HEK293 (cell line): ENCODE measurements around the gene FAM171A1.

ENCODE experiments used
- CTCF ChIA-PET: fragments of 350-600 bp; formaldehyde crosslinking; extraction: SDS; loops from one replicate; lab custom pipeline; 2021; ENCODE audit warnings: antibody characterized with exemption; lab: Yijun Ruan, JAX
- POLR2A ChIA-PET: fragments of 300-600 bp; formaldehyde crosslinking; extraction: SDS; loops from one replicate; lab custom pipeline; 2020; ENCODE audit warnings: antibody characterized with exemption, inconsistent platforms; lab: Yijun Ruan, JAX
- H3K27ac ChIP-seq: fragments of 200-500 bp; sonication (Bioruptor generic); 2 replicates; pipeline ENCODE4 v1.5.1; 2014; ENCODE audit warnings: low read depth, low read length, control low read depth, inconsistent platforms; ENCODE audit errors: extremely low read depth
- H3K36me3 ChIP-seq, 2 experiments: fragments of 200-500 bp in 1 of 2; sonication (Bioruptor generic) in 1 of 2; 1 replicate in 1 of 2; 2 replicates in 1 of 2; pipeline ENCODE4 v1.5.1; 2014 to 2017; ENCODE audit warnings: inconsistent platforms in 2 of 2, low read length in 2 of 2; ENCODE audit not compliant: control insufficient read depth in 2 of 2, insufficient read depth in 1 of 2
- H3K4me1 ChIP-seq: fragments of 200-500 bp; sonication (Bioruptor generic); 2 replicates; pipeline ENCODE4 v1.5.1; 2014; ENCODE audit warnings: mild to moderate bottlenecking, low read length, inconsistent platforms; ENCODE audit not compliant: control insufficient read depth, insufficient read depth
- H3K4me3 ChIP-seq: 2 replicates; pipeline ENCODE4 v1.5.1; 2011; ENCODE audit warnings: low read depth, mild to moderate bottlenecking, control low read depth, low read length, moderate library complexity
- H3K9me3 ChIP-seq: fragments of 200-500 bp; sonication (Bioruptor generic); 2 replicates; pipeline ENCODE4 v1.5.1; 2014; ENCODE audit warnings: low read depth, low read length, inconsistent platforms; ENCODE audit not compliant: control insufficient read depth, insufficient read depth
- EGR2 ChIP-seq: fragments of 450-650 bp; formaldehyde crosslinking; IDR thresholded peaks from 2 replicates; pipeline ENCODE4 v1.5.1; 2016; ENCODE audit warnings: low read depth, missing biosample characterization, missing genetic modification characterization
- KLF1 ChIP-seq: fragments of 450-650 bp; formaldehyde crosslinking; IDR thresholded peaks from 2 replicates; pipeline ENCODE4 v1.5.1; 2016; ENCODE audit warnings: missing biosample characterization, missing genetic modification characterization
- KLF9 ChIP-seq: fragments of 450-650 bp; formaldehyde crosslinking; IDR thresholded peaks from 2 replicates; pipeline ENCODE4 v1.5.1; 2016; ENCODE audit warnings: missing biosample characterization, missing genetic modification characterization, low read depth
- SCRT1 ChIP-seq: fragments of 450-650 bp; formaldehyde crosslinking; IDR thresholded peaks from 2 replicates; pipeline ENCODE4 v1.5.1; 2016; ENCODE audit warnings: missing biosample characterization, missing genetic modification characterization, borderline replicate concordance
- SETDB1 ChIP-seq: IDR thresholded peaks from one replicate; pipeline ENCODE4 v1.6.1; 2017; ENCODE audit warnings: mild to moderate bottlenecking, low read length, moderate library complexity, mixed read lengths; ENCODE audit not compliant: insufficient read length
- YY2 ChIP-seq: fragments of 450-650 bp; formaldehyde crosslinking; IDR thresholded peaks from 2 replicates; pipeline ENCODE4 v1.5.1; 2016; ENCODE audit warnings: missing biosample characterization, missing genetic modification characterization
- ZBTB1 ChIP-seq: fragments of 450-650 bp; formaldehyde crosslinking; IDR thresholded peaks from 2 replicates; pipeline ENCODE4 v1.5.1; 2016; ENCODE audit warnings: missing biosample characterization, missing genetic modification characterization
- ZBTB7A ChIP-seq: fragments of 450-650 bp; formaldehyde crosslinking; IDR thresholded peaks from 2 replicates; pipeline ENCODE4 v1.5.1; 2016; ENCODE audit warnings: low read depth, missing biosample characterization, missing genetic modification characterization
- ZFHX2 ChIP-seq: fragments of 450-650 bp; formaldehyde crosslinking; conservative IDR thresholded peaks from 2 replicates; pipeline ENCODE4 v1.5.1; 2016; ENCODE audit warnings: missing biosample characterization, missing genetic modification characterization
- ZFP37 ChIP-seq: fragments of 450-650 bp; formaldehyde crosslinking; IDR thresholded peaks from 2 replicates; pipeline ENCODE4 v1.5.1; 2016; ENCODE audit warnings: missing biosample characterization, missing genetic modification characterization
- ZIC2 ChIP-seq: fragments of 450-650 bp; formaldehyde crosslinking; IDR thresholded peaks from 2 replicates; pipeline ENCODE4 v1.5.1; 2016; ENCODE audit warnings: missing biosample characterization, missing genetic modification characterization
- ZNF10 ChIP-seq: fragments of 450-650 bp; formaldehyde crosslinking; IDR thresholded peaks from 2 replicates; pipeline ENCODE4 v1.5.1; 2017; ENCODE audit warnings: missing biosample characterization, missing genetic modification characterization
- ZNF121 ChIP-seq: fragments of 450-650 bp; formaldehyde crosslinking; IDR thresholded peaks from 2 replicates; pipeline ENCODE4 v1.5.1; 2016; ENCODE audit warnings: missing biosample characterization, missing genetic modification characterization
- ZNF174 ChIP-seq: fragments of 450-650 bp; formaldehyde crosslinking; IDR thresholded peaks from 2 replicates; pipeline ENCODE4 v1.5.0; 2017; ENCODE audit warnings: missing biosample characterization, mild to moderate bottlenecking, missing genetic modification characterization
- ZNF19 ChIP-seq: fragments of 450-650 bp; formaldehyde crosslinking; IDR thresholded peaks from 2 replicates; pipeline ENCODE4; 2016; ENCODE audit warnings: missing biosample characterization, missing genetic modification characterization, low read depth
- ZNF214 ChIP-seq: fragments of 450-650 bp; formaldehyde crosslinking; IDR thresholded peaks from 2 replicates; pipeline ENCODE4 v1.5.1; 2017; ENCODE audit warnings: missing biosample characterization, mild to moderate bottlenecking, missing genetic modification characterization, borderline replicate concordance
- ZNF223 ChIP-seq: fragments of 450-650 bp; formaldehyde crosslinking; IDR thresholded peaks from 2 replicates; pipeline ENCODE4 v1.5.1; 2016; ENCODE audit warnings: missing biosample characterization, missing genetic modification characterization
- ZNF302 ChIP-seq: fragments of 450-650 bp; formaldehyde crosslinking; IDR thresholded peaks from 2 replicates; pipeline ENCODE4 v1.5.1; 2016; ENCODE audit warnings: missing biosample characterization, missing genetic modification characterization, low read depth
- ZNF398 ChIP-seq: fragments of 450-650 bp; formaldehyde crosslinking; IDR thresholded peaks from 2 replicates; pipeline ENCODE4 v1.5.1; 2017; ENCODE audit warnings: missing biosample characterization, missing genetic modification characterization
- ZNF404 ChIP-seq: fragments of 450-650 bp; formaldehyde crosslinking; IDR thresholded peaks from 2 replicates; pipeline ENCODE4 v1.5.1; 2017; ENCODE audit warnings: missing biosample characterization, missing genetic modification characterization
- ZNF416 ChIP-seq: fragments of 450-650 bp; formaldehyde crosslinking; IDR thresholded peaks from 2 replicates; pipeline ENCODE4 v1.5.1; 2016; ENCODE audit warnings: missing biosample characterization, missing genetic modification characterization
- ZNF560 ChIP-seq: fragments of 450-650 bp; formaldehyde crosslinking; IDR thresholded peaks from 2 replicates; pipeline ENCODE4 v1.5.1; 2017; ENCODE audit warnings: missing biosample characterization, missing genetic modification characterization, borderline replicate concordance
- ZNF707 ChIP-seq: fragments of 450-650 bp; formaldehyde crosslinking; IDR thresholded peaks from 2 replicates; pipeline ENCODE4 v1.5.1; 2016; ENCODE audit warnings: missing biosample characterization, missing genetic modification characterization
- ZNF792 ChIP-seq: fragments of 450-650 bp; formaldehyde crosslinking; IDR thresholded peaks from 2 replicates; pipeline ENCODE4 v1.5.1; 2016; ENCODE audit warnings: missing biosample characterization, missing genetic modification characterization
- TF ChIP-seq, protein P1 (sequence below): fragments of 450-650 bp; IDR thresholded peaks from 2 replicates; pipeline ENCODE4 v1.5.1; 2018; ENCODE audit warnings: missing biosample characterization, mild to moderate bottlenecking, missing genetic modification characterization
- TF ChIP-seq, protein P2 (sequence below): fragments of 450-650 bp; formaldehyde crosslinking; IDR thresholded peaks from 2 replicates; pipeline ENCODE4 v1.5.1; 2017; ENCODE audit warnings: missing biosample characterization, missing genetic modification characterization
- TF ChIP-seq, protein P3 (sequence below): fragments of 450-650 bp; IDR thresholded peaks from 2 replicates; pipeline ENCODE4 v1.5.1; 2018; ENCODE audit warnings: missing biosample characterization, missing genetic modification characterization
- TF ChIP-seq, protein P4 (sequence below): fragments of 450-650 bp; formaldehyde crosslinking; IDR thresholded peaks from 2 replicates; pipeline ENCODE4 v1.5.1; 2016; ENCODE audit warnings: missing biosample characterization, missing genetic modification characterization

Gene FAM171A1

GRCh38 chr10:15254808-15255648 lies 116.1 kb downstream of the FAM171A1 start:
- POLR2A ChIA-PET: no interaction called here

GRCh38 chr10:15253951-15254807 lies 116.9 kb downstream of the FAM171A1 start:
- H3K4me3 ChIP-seq: no peak overlapping the region
- TF ChIP-seq SETDB1 (no peak), ZNF121 (tag by site-specific recombination) (no peak), ZNF214 (no peak), ZBTB1 (tag by site-specific recombination) (no peak), ZNF398 (tag by site-specific recombination) (no peak), ZNF19 (tag by site-specific recombination) (no peak), ZNF416 (tag by site-specific recombination) (no peak), ZNF560 (no peak), ZNF404 (tag by site-specific recombination) (no peak), ZNF302 (tag by site-specific recombination) (no peak), ZFP37 (tag by site-specific recombination) (no peak), SCRT1 (tag by site-specific recombination) (no peak)
- TF ChIP-seq, protein P1, sequence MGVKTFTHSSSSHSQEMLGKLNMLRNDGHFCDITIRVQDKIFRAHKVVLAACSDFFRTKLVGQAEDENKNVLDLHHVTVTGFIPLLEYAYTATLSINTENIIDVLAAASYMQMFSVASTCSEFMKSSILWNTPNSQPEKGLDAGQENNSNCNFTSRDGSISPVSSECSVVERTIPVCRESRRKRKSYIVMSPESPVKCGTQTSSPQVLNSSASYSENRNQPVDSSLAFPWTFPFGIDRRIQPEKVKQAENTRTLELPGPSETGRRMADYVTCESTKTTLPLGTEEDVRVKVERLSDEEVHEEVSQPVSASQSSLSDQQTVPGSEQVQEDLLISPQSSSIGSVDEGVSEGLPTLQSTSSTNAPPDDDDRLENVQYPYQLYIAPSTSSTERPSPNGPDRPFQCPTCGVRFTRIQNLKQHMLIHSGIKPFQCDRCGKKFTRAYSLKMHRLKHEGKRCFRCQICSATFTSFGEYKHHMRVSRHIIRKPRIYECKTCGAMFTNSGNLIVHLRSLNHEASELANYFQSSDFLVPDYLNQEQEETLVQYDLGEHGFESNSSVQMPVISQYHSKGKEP (tag by site-specific recombination): no peak
- TF ChIP-seq, protein P2, sequence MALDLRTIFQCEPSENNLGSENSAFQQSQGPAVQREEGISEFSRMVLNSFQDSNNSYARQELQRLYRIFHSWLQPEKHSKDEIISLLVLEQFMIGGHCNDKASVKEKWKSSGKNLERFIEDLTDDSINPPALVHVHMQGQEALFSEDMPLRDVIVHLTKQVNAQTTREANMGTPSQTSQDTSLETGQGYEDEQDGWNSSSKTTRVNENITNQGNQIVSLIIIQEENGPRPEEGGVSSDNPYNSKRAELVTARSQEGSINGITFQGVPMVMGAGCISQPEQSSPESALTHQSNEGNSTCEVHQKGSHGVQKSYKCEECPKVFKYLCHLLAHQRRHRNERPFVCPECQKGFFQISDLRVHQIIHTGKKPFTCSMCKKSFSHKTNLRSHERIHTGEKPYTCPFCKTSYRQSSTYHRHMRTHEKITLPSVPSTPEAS (tag by site-specific recombination): no peak
- TF ChIP-seq, all 188 proteins: peak for 0
- no peak overlapping the region for H3K27ac ChIP-seq
- H3K9me3 ChIP-seq: no peaks in the 10 kb centered on the region
- ChIA-PET POLR2A (no interaction called here), CTCF (no interaction called here)
- no peaks in the 10 kb centered on the region for H3K36me3 ChIP-seq
- H3K4me1 ChIP-seq: no peaks in the 10 kb centered on the region

More at GRCh38 chr10:15254808-15255648, 116.1 kb downstream of the FAM171A1 start:
- no peak overlapping the region for H3K4me3 ChIP-seq
- H3K27ac ChIP-seq: no peak overlapping the region
- CTCF ChIA-PET: interaction anchor here (0.7 kb wide), 1 partner anchor 488 kb away, joined by 5 read pairs; no protein-coding TSS in a partner anchor
- H3K4me1 ChIP-seq: no peaks in the 10 kb centered on the region
- H3K36me3 ChIP-seq: no peaks in the 10 kb centered on the region
- TF ChIP-seq ZFHX2 (tag by site-specific recombination) (0 out of 2 replicates have a peak, but pooled peaks have one; percentile 30), KLF1 (no peak), EGR2 (tag by site-specific recombination) (peak; percentile 21; the same call in 1 of the 2 replicates), ZIC2 (tag by site-specific recombination) (no peak), ZBTB7A (tag by site-specific recombination) (no peak), ZNF174 (tag by site-specific recombination) (no peak), ZNF10 (tag by site-specific recombination) (no peak), KLF9 (no peak), ZNF707 (tag by site-specific recombination) (no peak), ZNF302 (tag by site-specific recombination) (no peak), ZNF223 (no peak), SCRT1 (tag by site-specific recombination) (no peak), ZNF792 (no peak), YY2 (tag by site-specific recombination) (no peak)
- TF ChIP-seq, protein P3, sequence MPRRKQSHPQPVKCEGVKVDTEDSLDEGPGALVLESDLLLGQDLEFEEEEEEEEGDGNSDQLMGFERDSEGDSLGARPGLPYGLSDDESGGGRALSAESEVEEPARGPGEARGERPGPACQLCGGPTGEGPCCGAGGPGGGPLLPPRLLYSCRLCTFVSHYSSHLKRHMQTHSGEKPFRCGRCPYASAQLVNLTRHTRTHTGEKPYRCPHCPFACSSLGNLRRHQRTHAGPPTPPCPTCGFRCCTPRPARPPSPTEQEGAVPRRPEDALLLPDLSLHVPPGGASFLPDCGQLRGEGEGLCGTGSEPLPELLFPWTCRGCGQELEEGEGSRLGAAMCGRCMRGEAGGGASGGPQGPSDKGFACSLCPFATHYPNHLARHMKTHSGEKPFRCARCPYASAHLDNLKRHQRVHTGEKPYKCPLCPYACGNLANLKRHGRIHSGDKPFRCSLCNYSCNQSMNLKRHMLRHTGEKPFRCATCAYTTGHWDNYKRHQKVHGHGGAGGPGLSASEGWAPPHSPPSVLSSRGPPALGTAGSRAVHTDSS (tag by site-specific recombination): no peak
- TF ChIP-seq, protein P4, sequence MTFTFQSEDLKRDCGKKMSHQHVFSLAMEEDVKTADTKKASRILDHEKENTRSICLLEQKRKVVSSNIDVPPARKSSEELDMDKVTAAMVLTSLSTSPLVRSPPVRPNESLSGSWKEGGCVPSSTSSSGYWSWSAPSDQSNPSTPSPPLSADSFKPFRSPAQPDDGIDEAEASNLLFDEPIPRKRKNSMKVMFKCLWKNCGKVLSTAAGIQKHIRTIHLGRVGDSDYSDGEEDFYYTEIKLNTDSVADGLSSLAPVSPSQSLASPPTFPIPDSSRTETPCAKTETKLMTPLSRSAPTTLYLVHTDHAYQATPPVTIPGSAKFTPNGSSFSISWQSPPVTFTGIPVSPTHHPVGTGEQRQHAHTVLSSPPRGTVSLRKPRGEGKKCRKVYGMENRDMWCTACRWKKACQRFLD (tag by site-specific recombination): no peak
- no peaks in the 10 kb centered on the region for H3K9me3 ChIP-seq
